HUES64 (cell line): ENCODE measurements around the gene GPBP1L1.
"Not testable (repeated sequence)": the region's sequence is repeated elsewhere in the genome, so short reads cannot be mapped to it uniquely, and the experiment has no call there.

ENCODE experiments used
- H3K27ac ChIP-seq: 2 replicates; pipeline ENCODE4 v1.7.0; 2013; ENCODE audit warnings: low read depth, low read length, inconsistent platforms
- H3K27me3 ChIP-seq: 2 replicates; pipeline ENCODE4 v1.6.1; 2013; ENCODE audit warnings: mild to moderate bottlenecking, low read length; ENCODE audit not compliant: insufficient read depth
- H3K36me3 ChIP-seq: 2 replicates; pipeline ENCODE4 v1.6.1; 2013; ENCODE audit warnings: mild to moderate bottlenecking, low read length; ENCODE audit not compliant: insufficient read depth
- H3K4me1 ChIP-seq: 2 replicates; pipeline ENCODE4 v1.6.1; 2013; ENCODE audit warnings: mild to moderate bottlenecking, low read length, moderate library complexity; ENCODE audit not compliant: insufficient read depth
- H3K4me3 ChIP-seq: 2 replicates; pipeline ENCODE4 v1.5.1; 2013; ENCODE audit warnings: mild to moderate bottlenecking, low read length, moderate library complexity
- H3K9ac ChIP-seq: 2 replicates; pipeline ENCODE4 v1.6.1; 2013; ENCODE audit warnings: mild to moderate bottlenecking, low read depth, low read length
- H3K9me3 ChIP-seq: 2 replicates; pipeline ENCODE4 v1.6.1; 2013; ENCODE audit warnings: low read depth, low read length; ENCODE audit not compliant: insufficient read depth
- WGBS: fragments of 150-250, 120-280 bp; methylation state at CpG from one replicate; pipeline ENCODE4 v1.1.7; 2013; ENCODE audit warnings: missing lambda C conversion rate; 5-methylcytosine and 5-hydroxymethylcytosine counted together

GPBP1L1 gene

GRCh38 chr1:45679123-45679522 is 7.2 kb downstream of the GPBP1L1 start:
- no peak overlapping the region for H3K4me3 ChIP-seq
- peaks cover 55% of the 10 kb centered on the region for H3K4me1 ChIP-seq
- WGBS = 60% methylated on average over 3 of the region's 3 CpGs
- no peak overlapping the region for H3K27ac ChIP-seq
- no peaks in the 10 kb centered on the region for H3K27me3 ChIP-seq
- H3K36me3 ChIP-seq = peaks cover 4% of the 10 kb centered on the region
- no peaks in the 10 kb centered on the region for H3K9me3 ChIP-seq
- no peak overlapping the region for H3K9ac ChIP-seq

- Histone ChIP-seq H3K9me3 (no peaks in the 10 kb centered on the region), H3K36me3 (peaks cover 8% of the 10 kb centered on the region), H3K27me3 (no peaks in the 10 kb centered on the region), H3K4me3 (no peak overlapping the region), H3K27ac (no peak overlapping the region), H3K4me1 (peaks cover 55% of the 10 kb centered on the region), H3K9ac (no peak overlapping the region)
Measured at GRCh38 chr1:45678489-45678888, 7.8 kb downstream of the GPBP1L1 start.

- Histone ChIP-seq H3K36me3 (peaks cover 10% of the 10 kb centered on the region), H3K9ac (no peak overlapping the region), H3K9me3 (no peaks in the 10 kb centered on the region), H3K4me3 (no peak overlapping the region), H3K4me1 (peaks cover 53% of the 10 kb centered on the region), H3K27me3 (no peaks in the 10 kb centered on the region), H3K27ac (no peak overlapping the region)
- 87% methylated on average over 2 of the region's 3 CpGs for WGBS
Measured at GRCh38 chr1:45677751-45678245, 8.5 kb downstream of the GPBP1L1 start.

- H3K27me3 ChIP-seq, H3K4me3 ChIP-seq, H3K9ac ChIP-seq, H3K27ac ChIP-seq, H3K9me3 ChIP-seq: not testable (repeated sequence)
- H3K36me3 ChIP-seq = peaks cover 10% of the 10 kb centered on the region
- 96% methylated on average over 7 of the region's 7 CpGs for WGBS
- peaks cover 41% of the 10 kb centered on the region for H3K4me1 ChIP-seq
Measured at GRCh38 chr1:45676553-45676952, 9.8 kb downstream of the GPBP1L1 start.

GRCh38 chr1:45674478-45674877 is 11.9 kb downstream of the GPBP1L1 start:
- Histone ChIP-seq H3K4me3 (no peak overlapping the region), H3K27me3 (no peaks in the 10 kb centered on the region), H3K4me1 (peaks cover 22% of the 10 kb centered on the region), H3K27ac (no peak overlapping the region), H3K9me3 (no peaks in the 10 kb centered on the region), H3K9ac (no peak overlapping the region), H3K36me3 (peaks cover 10% of the 10 kb centered on the region)
- 93% methylated on average over 5 of the region's 5 CpGs for WGBS

- peaks cover 10% of the 10 kb centered on the region for H3K36me3 ChIP-seq
- 96% methylated on average over 4 of the region's 4 CpGs for WGBS
- H3K27me3 ChIP-seq = no peaks in the 10 kb centered on the region
- H3K27ac ChIP-seq = no peak overlapping the region
- no peak overlapping the region for H3K9ac ChIP-seq
- no peaks in the 10 kb centered on the region for H3K9me3 ChIP-seq
- no peak overlapping the region for H3K4me3 ChIP-seq
- H3K4me1 ChIP-seq = peaks cover 17% of the 10 kb centered on the region
Measured at GRCh38 chr1:45673956-45674355, 12.4 kb downstream of the GPBP1L1 start.

GRCh38 chr1:45669859-45670655 is 16.3 kb downstream of the GPBP1L1 start:
- Histone ChIP-seq H3K36me3 (peaks cover 13% of the 10 kb centered on the region), H3K27ac (no peak overlapping the region), H3K9me3 (no peaks in the 10 kb centered on the region), H3K4me3 (no peak overlapping the region), H3K9ac (no peak overlapping the region), H3K27me3 (no peaks in the 10 kb centered on the region), H3K4me1 (no peaks in the 10 kb centered on the region)
- WGBS = 90% methylated on average over 6 of the region's 6 CpGs

GRCh38 chr1:45669379-45669778 is 17.0 kb downstream of the GPBP1L1 start:
- Histone ChIP-seq H3K9me3 (no peaks in the 10 kb centered on the region), H3K36me3 (peaks cover 9% of the 10 kb centered on the region), H3K9ac (no peak overlapping the region), H3K4me3 (no peak overlapping the region), H3K27me3 (no peaks in the 10 kb centered on the region), H3K27ac (no peak overlapping the region), H3K4me1 (no peaks in the 10 kb centered on the region)
- WGBS = no CpG with 5 or more reads among the region's 1 CpG

- Histone ChIP-seq H3K27me3 (no peaks in the 10 kb centered on the region), H3K4me3 (no peak overlapping the region), H3K27ac (no peak overlapping the region), H3K36me3 (peaks cover 5% of the 10 kb centered on the region), H3K9me3 (no peaks in the 10 kb centered on the region), H3K9ac (no peak overlapping the region), H3K4me1 (no peaks in the 10 kb centered on the region)
- 97% methylated on average over 4 of the region's 4 CpGs for WGBS
Measured at GRCh38 chr1:45668526-45668925, 17.8 kb downstream of the GPBP1L1 start.

- Histone ChIP-seq H3K27me3 (no peaks in the 10 kb centered on the region), H3K4me1 (no peaks in the 10 kb centered on the region), H3K27ac (no peak overlapping the region), H3K4me3 (no peak overlapping the region), H3K9ac (no peak overlapping the region), H3K9me3 (no peaks in the 10 kb centered on the region), H3K36me3 (peaks cover 2% of the 10 kb centered on the region)
- WGBS = 88% methylated on average over 8 of the region's 8 CpGs
Measured at GRCh38 chr1:45667321-45668111, 18.8 kb downstream of the GPBP1L1 start.

- Histone ChIP-seq H3K9ac (no peak overlapping the region), H3K9me3 (no peaks in the 10 kb centered on the region), H3K36me3 (peaks cover 2% of the 10 kb centered on the region), H3K27me3 (no peaks in the 10 kb centered on the region), H3K4me3 (no peak overlapping the region), H3K4me1 (no peaks in the 10 kb centered on the region), H3K27ac (no peak overlapping the region)
- WGBS = 100% methylated on average over 1 of the region's 2 CpGs
Measured at GRCh38 chr1:45666836-45667235, 19.5 kb downstream of the GPBP1L1 start.
